ENCODE data around the gene SECISBP2L.

DNA sequence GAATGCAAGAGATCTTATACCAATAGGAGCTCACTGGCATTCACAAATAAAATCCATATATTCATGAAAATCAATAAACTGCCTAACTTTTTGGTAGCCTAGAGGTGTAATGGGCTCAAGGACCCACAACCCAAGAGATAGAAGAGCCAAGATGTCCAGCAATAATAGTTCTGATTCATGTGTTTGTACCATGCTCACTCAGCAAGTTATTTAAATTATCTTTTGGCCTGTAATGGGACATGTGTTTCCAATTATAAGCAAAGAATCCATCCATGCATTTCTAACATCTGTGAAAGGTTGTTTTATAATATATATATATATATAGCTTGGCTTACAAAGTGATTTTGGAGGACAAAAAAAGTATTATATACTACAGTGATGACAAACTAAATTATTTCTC is 52.9 kb downstream of the SECISBP2L start:
- TF ChIP-seq YY1 (IDR thresholded peaks at IDR 0.05; ENCODE audit: insufficient read depth, insufficient read length) (no peak), ZNF274 (IDR thresholded peaks at IDR 0.05; ENCODE audit: low read depth, low read length) (no peak)

All from NT2/D1 (cell line).